D721Med (cell line): Measurements from ENCODE around the gene APOBEC4.
A peak's percentile ranks its signal among the peaks of the same experiment; 100 is the strongest.

Experiments
- DNase-seq: peaks from one replicate; pipeline ENCODE4 v3.0.0; 2011; ENCODE audit warnings: low spot score; ENCODE audit not compliant: insufficient read length
- FAIRE-seq: peaks from 2 replicates; lab custom pipeline; 2011; peaks lifted over from hg19 to GRCh38; lab: Jason Lieb, UNC
- CTCF ChIP-seq: IDR thresholded peaks from 2 replicates; pipeline ENCODE4 v1.5.1; 2012; ENCODE audit warnings: mild to moderate bottlenecking, control low read depth; ENCODE audit not compliant: insufficient read depth; ENCODE audit errors: missing control alignments

The APOBEC4 gene

GRCh38 chr1:183640193-183640592, 12.9 kb downstream of the APOBEC4 start:
- FAIRE-seq (no peak), DNase-seq (no peak)
- TF ChIP-seq CTCF, result no peak

- FAIRE-seq, result no peak
- no peak for TF ChIP-seq CTCF
- no peak for DNase-seq
Measured at GRCh38 chr1:183638649-183639387, 14.3 kb downstream of the APOBEC4 start.

- FAIRE-seq (no peak), DNase-seq (no peak)
- no peak for TF ChIP-seq CTCF
Measured at GRCh38 chr1:183636783-183637182, 16.3 kb downstream of the APOBEC4 start.

GRCh38 chr1:183636334-183636682, 16.8 kb downstream of the APOBEC4 start:
- DNase-seq, result no peak
- no peak for TF ChIP-seq CTCF
- FAIRE-seq, result no peak

GRCh38 chr1:183635606-183636333, 17.3 kb downstream of the APOBEC4 start, which contains the start of gene ARPC5:
Gene ARPC5 (minus strand): TSS chr1:183635783. CDS start chr1:183635659, 124 bp downstream.
- DNase-seq, result peak; percentile 83
- FAIRE-seq, result no peak
- no peak for TF ChIP-seq CTCF

GRCh38 chr1:183635099-183635605, 18.0 kb downstream of the APOBEC4 start:
- DNase-seq, result no peak
- no peak for TF ChIP-seq CTCF
- FAIRE-seq, result no peak
